ENCODE data around the gene PON3.
"Not testable (repeated sequence)": the region's sequence is repeated elsewhere in the genome, so short reads cannot be mapped to it uniquely, and the experiment has no call there.

PON3 gene

DNA sequence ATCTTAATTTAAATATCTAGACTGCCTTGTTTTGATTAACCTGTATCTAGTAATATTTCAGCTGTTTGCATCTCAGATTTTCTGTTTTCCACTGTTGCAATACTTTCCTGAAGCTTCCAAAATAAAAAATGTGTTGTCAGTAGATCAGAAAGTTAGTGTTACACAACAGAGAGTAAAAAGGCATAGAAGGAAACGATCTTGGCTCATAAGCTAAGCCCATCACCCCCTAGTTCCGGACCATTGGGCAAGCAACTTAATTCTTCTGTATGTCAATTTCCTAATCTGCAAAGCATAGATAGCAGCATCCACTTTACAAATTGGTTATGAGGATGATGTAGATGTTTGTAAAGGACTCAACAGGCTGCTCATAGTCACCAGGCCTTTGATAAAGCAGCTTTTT lies 4.4 kb downstream of the PON3 start:
- DNase-seq: no peak
- Histone ChIP-seq H3K27me3 (replicated peaks; ENCODE audit: control insufficient read depth, insufficient read depth, low read length, poor library complexity, severe bottlenecking) (no peaks in the 10 kb centered on the region), H3K4me3 (ENCODE audit: insufficient read depth, low read depth, low read length, poor library complexity, severe bottlenecking) (no peak overlapping the region), H3K4me1 (ENCODE audit: control insufficient read depth, insufficient read depth, low read length, poor library complexity, severe bottlenecking) (no peaks in the 10 kb centered on the region), H3K27ac (ENCODE audit: insufficient read depth, low read length, poor library complexity, severe bottlenecking) (no peak overlapping the region), H3K9me3 (ENCODE audit: control insufficient read depth, low read length) (no peaks in the 10 kb centered on the region), H3K36me3 (ENCODE audit: control insufficient read depth, insufficient read depth, low read length) (no peaks in the 10 kb centered on the region)

DNA sequence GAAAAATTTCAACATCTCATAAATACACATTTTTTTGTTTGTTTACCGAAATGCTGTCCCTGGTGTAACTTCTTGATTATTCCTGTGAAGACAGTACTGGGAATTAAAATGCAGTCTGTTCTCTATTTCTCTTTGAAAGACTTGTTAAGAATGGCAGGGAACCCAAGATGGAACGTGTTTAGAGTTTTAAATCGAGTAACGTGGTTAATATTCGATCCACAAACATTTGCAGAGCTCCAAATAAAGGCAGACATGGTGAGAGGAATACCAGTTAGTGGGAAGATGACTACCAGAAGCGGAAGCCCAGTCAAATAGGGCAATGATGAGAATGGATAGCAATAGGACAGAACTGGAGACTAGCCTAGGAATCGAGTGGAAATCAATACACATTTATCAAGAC lies 6.7 kb downstream of the PON3 start:
- Histone ChIP-seq H3K9me3 (ENCODE audit: control insufficient read depth, low read length) (no peaks in the 10 kb centered on the region), H3K36me3 (ENCODE audit: control insufficient read depth, insufficient read depth, low read length) (no peaks in the 10 kb centered on the region), H3K27me3 (replicated peaks; ENCODE audit: control insufficient read depth, insufficient read depth, low read length, poor library complexity, severe bottlenecking) (no peaks in the 10 kb centered on the region), H3K27ac (ENCODE audit: insufficient read depth, low read length, poor library complexity, severe bottlenecking) (no peak overlapping the region), H3K4me1 (ENCODE audit: control insufficient read depth, insufficient read depth, low read length, poor library complexity, severe bottlenecking) (no peaks in the 10 kb centered on the region), H3K4me3 (ENCODE audit: insufficient read depth, low read depth, low read length, poor library complexity, severe bottlenecking) (no peak overlapping the region)
- DNase-seq: no peak

- H3K27me3 ChIP-seq (replicated peaks; ENCODE audit: control insufficient read depth, insufficient read depth, low read length, poor library complexity, severe bottlenecking); H3K4me1 ChIP-seq (ENCODE audit: control insufficient read depth, insufficient read depth, low read length, poor library complexity, severe bottlenecking); H3K9me3 ChIP-seq (ENCODE audit: control insufficient read depth, low read length); DNase-seq; H3K27ac ChIP-seq (ENCODE audit: insufficient read depth, low read length, poor library complexity, severe bottlenecking); H3K36me3 ChIP-seq (ENCODE audit: control insufficient read depth, insufficient read depth, low read length); H3K4me3 ChIP-seq (ENCODE audit: insufficient read depth, low read depth, low read length, poor library complexity, severe bottlenecking): not testable (repeated sequence)
These were observed 16.7 kb downstream of the PON3 start for GRCh38 chr7:95379457-95379856.

- Histone ChIP-seq H3K9me3 (ENCODE audit: control insufficient read depth, low read length) (no peaks in the 10 kb centered on the region), H3K4me3 (ENCODE audit: insufficient read depth, low read depth, low read length, poor library complexity, severe bottlenecking) (no peak overlapping the region), H3K4me1 (ENCODE audit: control insufficient read depth, insufficient read depth, low read length, poor library complexity, severe bottlenecking) (no peaks in the 10 kb centered on the region), H3K27me3 (replicated peaks; ENCODE audit: control insufficient read depth, insufficient read depth, low read length, poor library complexity, severe bottlenecking) (no peaks in the 10 kb centered on the region), H3K36me3 (ENCODE audit: control insufficient read depth, insufficient read depth, low read length) (no peaks in the 10 kb centered on the region), H3K27ac (ENCODE audit: insufficient read depth, low read length, poor library complexity, severe bottlenecking) (no peak overlapping the region)
- peak in 1 of 3 donors; percentile 10 for DNase-seq
These were observed 19.4 kb downstream of the PON3 start for GRCh38 chr7:95376632-95377400.

DNA sequence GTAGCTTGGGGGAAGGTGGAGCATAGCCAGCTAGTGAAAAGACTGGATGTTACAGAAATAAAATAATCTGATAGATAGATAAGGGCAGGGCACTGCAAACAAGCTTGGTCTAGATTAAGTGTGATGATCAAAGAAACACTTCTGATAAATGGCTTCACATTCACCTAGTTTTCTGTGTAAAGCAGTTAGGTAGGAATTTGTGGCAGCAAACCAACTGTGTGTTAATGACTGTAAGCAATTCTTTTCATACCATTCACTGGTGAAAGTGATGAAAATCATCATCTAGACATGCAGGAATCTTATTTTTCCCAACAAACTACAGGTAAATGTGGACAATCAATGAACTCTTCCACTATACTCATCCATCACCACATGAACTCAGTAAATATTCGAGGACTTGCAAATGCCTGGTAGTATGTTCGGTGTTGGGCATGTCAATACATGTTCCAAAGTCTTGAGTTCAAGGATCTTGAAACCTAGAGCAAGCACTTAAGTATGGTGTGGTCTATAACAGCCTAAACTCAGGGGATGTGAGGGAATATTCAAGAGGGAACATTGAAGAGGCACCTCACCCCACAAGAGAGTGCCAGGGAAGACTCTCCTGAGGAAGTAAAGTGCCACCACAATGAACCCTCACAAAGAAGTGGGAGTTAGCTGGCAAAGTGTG lies 20.5 kb downstream of the PON3 start:
- no peaks in the 10 kb centered on the region for H3K36me3 ChIP-seq (ENCODE audit: control insufficient read depth, insufficient read depth, low read length)

GRCh38 chr7:95373323-95373722 lies 22.9 kb downstream of the PON3 start:
- no peak for DNase-seq
- no peaks in the 10 kb centered on the region for H3K4me1 ChIP-seq (ENCODE audit: control insufficient read depth, insufficient read depth, low read length, poor library complexity, severe bottlenecking)
- no peak overlapping the region for H3K4me3 ChIP-seq (ENCODE audit: insufficient read depth, low read depth, low read length, poor library complexity, severe bottlenecking)
- H3K9me3 ChIP-seq (ENCODE audit: control insufficient read depth, low read length): no peaks in the 10 kb centered on the region
- H3K27me3 ChIP-seq (replicated peaks; ENCODE audit: control insufficient read depth, insufficient read depth, low read length, poor library complexity, severe bottlenecking): no peaks in the 10 kb centered on the region
- no peak overlapping the region for H3K27ac ChIP-seq (ENCODE audit: insufficient read depth, low read length, poor library complexity, severe bottlenecking)
- no peaks in the 10 kb centered on the region for H3K36me3 ChIP-seq (ENCODE audit: control insufficient read depth, insufficient read depth, low read length)

More for the DNA sequence above, 20.5 kb downstream of the PON3 start:
- H3K9me3 ChIP-seq (ENCODE audit: control insufficient read depth, low read length): no peaks in the 10 kb centered on the region
- H3K4me3 ChIP-seq (ENCODE audit: insufficient read depth, low read depth, low read length, poor library complexity, severe bottlenecking): no peak overlapping the region
- no peaks in the 10 kb centered on the region for H3K27me3 ChIP-seq (replicated peaks; ENCODE audit: control insufficient read depth, insufficient read depth, low read length, poor library complexity, severe bottlenecking)
- H3K4me1 ChIP-seq (ENCODE audit: control insufficient read depth, insufficient read depth, low read length, poor library complexity, severe bottlenecking): no peaks in the 10 kb centered on the region
- H3K27ac ChIP-seq (ENCODE audit: insufficient read depth, low read length, poor library complexity, severe bottlenecking): no peak overlapping the region
- no peak for DNase-seq

DNA sequence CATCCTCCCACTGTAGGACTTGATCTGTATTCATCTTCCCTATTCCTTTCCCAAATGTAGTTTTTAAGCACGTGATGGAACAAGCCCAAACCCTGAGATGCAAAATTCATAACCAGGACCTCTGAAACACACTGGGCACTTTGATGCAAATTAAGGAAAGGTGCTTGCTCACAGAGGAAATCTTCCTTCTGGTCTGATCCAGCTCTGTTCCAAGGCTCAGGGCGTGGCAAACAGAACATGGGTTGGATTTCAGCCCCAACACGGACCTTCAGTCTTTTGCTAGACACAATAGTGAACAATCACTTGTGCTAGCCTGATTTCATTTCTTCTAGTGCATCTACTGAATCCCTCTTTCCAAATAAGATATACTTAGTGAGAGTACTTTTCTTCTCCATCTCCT lies 27.9 kb downstream of the PON3 start:
- no peak for DNase-seq
- H3K27ac ChIP-seq (ENCODE audit: insufficient read depth, low read length, poor library complexity, severe bottlenecking): no peak overlapping the region
- no peaks in the 10 kb centered on the region for H3K4me1 ChIP-seq (ENCODE audit: control insufficient read depth, insufficient read depth, low read length, poor library complexity, severe bottlenecking)
- no peaks in the 10 kb centered on the region for H3K36me3 ChIP-seq (ENCODE audit: control insufficient read depth, insufficient read depth, low read length)
- no peaks in the 10 kb centered on the region for H3K9me3 ChIP-seq (ENCODE audit: control insufficient read depth, low read length)
- no peaks in the 10 kb centered on the region for H3K27me3 ChIP-seq (replicated peaks; ENCODE audit: control insufficient read depth, insufficient read depth, low read length, poor library complexity, severe bottlenecking)
- no peak overlapping the region for H3K4me3 ChIP-seq (ENCODE audit: insufficient read depth, low read depth, low read length, poor library complexity, severe bottlenecking)

DNA sequence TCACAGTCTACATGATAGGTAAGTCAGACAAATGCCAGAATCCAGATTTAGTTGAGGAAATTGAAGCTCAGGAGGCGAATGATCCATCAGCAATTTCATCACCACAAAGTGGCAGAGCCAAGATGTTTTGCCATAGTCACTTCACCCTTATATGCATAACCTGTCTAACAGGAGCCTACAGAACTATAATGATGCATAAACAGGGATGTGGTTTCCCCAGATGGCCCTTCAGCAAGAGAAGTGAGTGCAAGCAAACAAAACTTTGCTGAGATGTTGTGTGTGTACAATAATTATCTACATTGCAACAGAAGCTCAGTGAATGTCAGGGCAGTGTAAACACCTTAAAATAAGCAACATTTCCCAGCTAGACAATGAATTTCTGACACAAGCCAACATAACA lies 28.6 kb downstream of the PON3 start:
- DNase-seq: no peak
- no peaks in the 10 kb centered on the region for H3K36me3 ChIP-seq (ENCODE audit: control insufficient read depth, insufficient read depth, low read length)
- H3K27me3 ChIP-seq (replicated peaks; ENCODE audit: control insufficient read depth, insufficient read depth, low read length, poor library complexity, severe bottlenecking): no peaks in the 10 kb centered on the region
- H3K27ac ChIP-seq (ENCODE audit: insufficient read depth, low read length, poor library complexity, severe bottlenecking): no peak overlapping the region
- no peaks in the 10 kb centered on the region for H3K9me3 ChIP-seq (ENCODE audit: control insufficient read depth, low read length)
- H3K4me1 ChIP-seq (ENCODE audit: control insufficient read depth, insufficient read depth, low read length, poor library complexity, severe bottlenecking): no peaks in the 10 kb centered on the region
- no peak overlapping the region for H3K4me3 ChIP-seq (ENCODE audit: insufficient read depth, low read depth, low read length, poor library complexity, severe bottlenecking)

DNA sequence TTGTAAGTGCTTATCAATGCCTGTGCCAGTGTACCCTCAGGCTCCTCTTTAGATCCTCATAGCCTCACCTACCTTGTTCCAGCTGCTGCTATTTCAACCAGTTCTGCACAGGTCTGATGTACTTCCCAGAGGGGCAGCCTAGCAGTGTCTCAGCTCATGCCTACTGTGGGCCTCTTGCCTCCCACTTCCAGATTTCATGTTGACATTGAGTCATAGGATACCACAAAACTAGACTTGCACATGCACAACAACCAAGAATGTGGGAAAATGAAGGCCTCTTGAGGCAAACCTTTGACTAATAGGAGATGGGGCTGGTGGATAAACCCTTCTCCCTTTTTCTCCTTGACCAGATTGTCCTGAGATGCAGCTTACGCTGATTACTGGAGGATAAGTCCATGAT lies 31.0 kb downstream of the PON3 start:
- no peak overlapping the region for H3K27ac ChIP-seq (ENCODE audit: insufficient read depth, low read length, poor library complexity, severe bottlenecking)
- no peaks in the 10 kb centered on the region for H3K9me3 ChIP-seq (ENCODE audit: control insufficient read depth, low read length)
- H3K27me3 ChIP-seq (replicated peaks; ENCODE audit: control insufficient read depth, insufficient read depth, low read length, poor library complexity, severe bottlenecking): no peaks in the 10 kb centered on the region
- no peak for DNase-seq
- H3K4me1 ChIP-seq (ENCODE audit: control insufficient read depth, insufficient read depth, low read length, poor library complexity, severe bottlenecking): no peaks in the 10 kb centered on the region
- no peak overlapping the region for H3K4me3 ChIP-seq (ENCODE audit: insufficient read depth, low read depth, low read length, poor library complexity, severe bottlenecking)
- H3K36me3 ChIP-seq (ENCODE audit: control insufficient read depth, insufficient read depth, low read length): no peaks in the 10 kb centered on the region

- H3K9me3 ChIP-seq (ENCODE audit: control insufficient read depth, low read length): no peaks in the 10 kb centered on the region
- no peak overlapping the region for H3K27ac ChIP-seq (ENCODE audit: insufficient read depth, low read length, poor library complexity, severe bottlenecking)
- H3K36me3 ChIP-seq (ENCODE audit: control insufficient read depth, insufficient read depth, low read length): no peaks in the 10 kb centered on the region
- no peak overlapping the region for H3K4me3 ChIP-seq (ENCODE audit: insufficient read depth, low read depth, low read length, poor library complexity, severe bottlenecking)
- H3K4me1 ChIP-seq (ENCODE audit: control insufficient read depth, insufficient read depth, low read length, poor library complexity, severe bottlenecking): no peaks in the 10 kb centered on the region
- no peaks in the 10 kb centered on the region for H3K27me3 ChIP-seq (replicated peaks; ENCODE audit: control insufficient read depth, insufficient read depth, low read length, poor library complexity, severe bottlenecking)
- no peak for DNase-seq
These were observed 38.6 kb downstream of the PON3 start for GRCh38 chr7:95357623-95358022.

All from effector memory CD4-positive, alpha-beta T cell (primary cell).